Upper lobe of right lung (tissue), 1 donor: ENCODE data around the gene CCDC30. TPM values are rescaled to one million over a fixed set of nuclear protein-coding genes. Genes with fewer than 3 reads are reported as not detected.

Experiments
- ATAC-seq: fragments of 200-7000 bp; cut with Tn5 transposase; one replicate; pipeline ENCODE4 v1.9.1; 2020; ENCODE audit warnings: mild to moderate bottlenecking, moderate library complexity
- DNase-seq: peaks from one replicate; pipeline ENCODE4 v3.0.0-alpha.2; 2020
- H3K27ac ChIP-seq: fragments of 200-600 bp; one replicate; pipeline ENCODE4 v1.8.0; 2022
- H3K27me3 ChIP-seq: fragments of 200-600 bp; one replicate; pipeline ENCODE4 v1.8.0; 2022; ENCODE audit warnings: mild to moderate bottlenecking
- H3K36me3 ChIP-seq: fragments of 200-600 bp; one replicate; pipeline ENCODE4 v1.8.0; 2022
- H3K4me1 ChIP-seq: fragments of 200-600 bp; one replicate; pipeline ENCODE4 v1.8.0; 2022
- H3K4me3 ChIP-seq: fragments of 200-600 bp; one replicate; pipeline ENCODE4 v1.8.0; 2022; ENCODE audit warnings: mild to moderate bottlenecking
- H3K9me3 ChIP-seq: fragments of 200-600 bp; one replicate; pipeline ENCODE4 v1.8.0; 2022
- intact Hi-C: fragments of 100-400 bp; cut with DNase I; formaldehyde crosslinking; loops from one replicate; pipeline ENCODE4 v1.11.0; 2022
- total RNA-seq: library from RNA; stranded (reverse); fragmentation: NEBNext Ultra II Directional; extraction: Animal tissue kit (Norgen Biotek cat#: 25700); gene quantifications from one replicate; pipeline ENCODE4 v1.2.1, GENCODE V29; 2021
- TF ChIP-seq, protein P1 (sequence below): fragments of 200-600 bp; IDR thresholded peaks from one replicate; pipeline ENCODE4 v1.8.0; 2022; ENCODE audit warnings: antibody characterized with exemption
- donor health status: DM: no; HTN: yes; CAD: no; lungs with severe emphysema.

The CCDC30 gene
- total RNA-seq, 1 donor from 2014 or later, result 5.0 TPM

DNA sequence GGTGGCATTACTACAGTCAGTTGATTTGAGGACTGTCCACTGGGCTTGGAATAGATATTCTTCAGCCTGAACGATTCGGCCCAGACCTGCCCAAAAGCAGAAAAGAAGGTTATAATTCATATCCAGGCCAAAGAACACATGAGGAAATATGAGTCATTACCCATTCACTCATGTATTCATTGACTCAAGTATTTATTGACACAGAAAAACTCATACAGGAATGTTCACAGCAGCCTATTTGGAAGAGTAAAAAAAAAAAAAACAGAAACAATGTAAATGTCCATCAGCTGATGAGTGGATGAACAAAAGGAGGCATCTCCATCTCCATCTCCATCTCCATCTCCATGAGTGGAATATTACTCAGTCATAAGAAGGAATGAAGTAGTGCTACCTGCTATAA lies 23.1 kb upstream of the CCDC30 start:
- intact Hi-C loops, result no loop called here
- Histone ChIP-seq H3K36me3 (no peaks in the 10 kb centered on the region), H3K4me3 (no peak overlapping the region), H3K27ac (no peak overlapping the region), H3K9me3 (no peaks in the 10 kb centered on the region), H3K4me1 (no peaks in the 10 kb centered on the region), H3K27me3 (no peaks in the 10 kb centered on the region)
- ATAC-seq (peak; percentile 64), DNase-seq (no peak)
- TF ChIP-seq, protein P1, sequence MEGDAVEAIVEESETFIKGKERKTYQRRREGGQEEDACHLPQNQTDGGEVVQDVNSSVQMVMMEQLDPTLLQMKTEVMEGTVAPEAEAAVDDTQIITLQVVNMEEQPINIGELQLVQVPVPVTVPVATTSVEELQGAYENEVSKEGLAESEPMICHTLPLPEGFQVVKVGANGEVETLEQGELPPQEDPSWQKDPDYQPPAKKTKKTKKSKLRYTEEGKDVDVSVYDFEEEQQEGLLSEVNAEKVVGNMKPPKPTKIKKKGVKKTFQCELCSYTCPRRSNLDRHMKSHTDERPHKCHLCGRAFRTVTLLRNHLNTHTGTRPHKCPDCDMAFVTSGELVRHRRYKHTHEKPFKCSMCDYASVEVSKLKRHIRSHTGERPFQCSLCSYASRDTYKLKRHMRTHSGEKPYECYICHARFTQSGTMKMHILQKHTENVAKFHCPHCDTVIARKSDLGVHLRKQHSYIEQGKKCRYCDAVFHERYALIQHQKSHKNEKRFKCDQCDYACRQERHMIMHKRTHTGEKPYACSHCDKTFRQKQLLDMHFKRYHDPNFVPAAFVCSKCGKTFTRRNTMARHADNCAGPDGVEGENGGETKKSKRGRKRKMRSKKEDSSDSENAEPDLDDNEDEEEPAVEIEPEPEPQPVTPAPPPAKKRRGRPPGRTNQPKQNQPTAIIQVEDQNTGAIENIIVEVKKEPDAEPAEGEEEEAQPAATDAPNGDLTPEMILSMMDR, result no peak

DNA sequence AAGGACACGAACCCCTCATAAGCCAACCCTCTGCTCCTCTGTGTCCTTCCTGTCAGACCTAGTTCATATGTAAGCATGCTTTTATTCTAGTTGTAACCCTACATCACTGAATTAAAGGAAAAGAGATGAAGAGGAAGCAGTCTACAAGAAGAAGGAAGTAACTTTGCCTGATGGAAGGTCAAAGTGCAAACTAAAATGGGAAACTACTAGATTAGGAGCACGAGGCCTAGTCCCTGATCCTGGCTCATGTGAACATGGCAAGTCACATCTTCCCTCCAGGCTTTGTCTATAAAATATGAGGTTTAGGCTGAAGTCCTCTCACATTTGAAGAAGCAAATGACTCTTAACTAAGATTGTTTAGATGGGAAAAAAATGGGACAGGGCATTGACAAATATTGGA lies 20.4 kb upstream of the CCDC30 start:
- peak; percentile 58 for ATAC-seq
- no peak overlapping the region for H3K4me3 ChIP-seq
- H3K36me3 ChIP-seq, result no peaks in the 10 kb centered on the region
- no peak overlapping the region for H3K27ac ChIP-seq
- TF ChIP-seq, protein P1, result no peak
- intact Hi-C loops, result no loop called here
- H3K27me3 ChIP-seq, result no peaks in the 10 kb centered on the region
- no peaks in the 10 kb centered on the region for H3K9me3 ChIP-seq
- DNase-seq, result no peak
- no peaks in the 10 kb centered on the region for H3K4me1 ChIP-seq

DNA sequence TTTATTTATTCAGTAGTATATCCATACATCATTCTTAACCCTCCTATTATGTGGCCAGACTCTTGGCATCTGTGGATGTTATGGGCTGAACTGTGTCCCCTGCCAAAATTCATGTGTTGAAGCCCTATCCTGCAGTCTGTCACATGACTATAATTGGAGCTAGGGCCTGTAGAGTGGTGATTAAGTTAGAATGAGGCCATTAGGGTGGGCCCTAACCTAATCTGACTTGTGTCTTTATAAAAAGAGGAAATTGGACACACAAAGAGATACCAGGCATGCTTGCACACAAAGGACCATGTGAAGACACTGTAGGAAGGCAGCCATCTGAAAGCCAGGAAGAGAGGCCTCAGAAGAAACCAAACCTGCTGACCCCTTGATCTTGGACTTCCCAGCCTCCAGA lies 13.8 kb upstream of the CCDC30 start:
- intact Hi-C loops, result no loop called here
- Histone ChIP-seq H3K27ac (no peak overlapping the region), H3K27me3 (no peaks in the 10 kb centered on the region), H3K36me3 (no peaks in the 10 kb centered on the region), H3K4me1 (no peaks in the 10 kb centered on the region), H3K4me3 (no peak overlapping the region), H3K9me3 (no peaks in the 10 kb centered on the region)
- no peak for DNase-seq
- TF ChIP-seq, protein P1, result no peak
- ATAC-seq, result no peak

DNA sequence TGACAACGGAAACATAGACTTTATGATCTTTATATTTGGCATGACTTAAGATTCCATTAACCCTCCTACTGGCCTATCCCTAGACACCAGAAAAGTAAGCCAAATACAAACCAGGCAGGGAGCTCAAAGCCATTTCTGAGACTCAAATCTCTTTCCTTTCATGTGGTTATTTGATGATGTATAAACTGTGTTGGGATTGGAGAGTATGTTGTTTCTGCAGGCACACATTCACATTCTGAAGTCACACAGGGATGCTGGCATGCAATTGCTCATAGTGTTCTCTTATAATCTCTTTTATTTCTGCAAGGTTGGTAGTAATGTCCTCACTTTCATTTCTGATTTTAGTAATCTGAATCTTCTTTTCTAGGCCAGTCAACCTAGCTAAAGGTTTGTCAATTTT lies 13.0 kb upstream of the CCDC30 start:
- Histone ChIP-seq H3K4me3 (no peak overlapping the region), H3K4me1 (no peaks in the 10 kb centered on the region), H3K36me3 (no peaks in the 10 kb centered on the region), H3K27me3 (no peaks in the 10 kb centered on the region), H3K27ac (no peak overlapping the region), H3K9me3 (no peaks in the 10 kb centered on the region)
- intact Hi-C loops, result no loop called here
- ATAC-seq, result no peak
- TF ChIP-seq, protein P1, result no peak
- DNase-seq, result no peak

DNA sequence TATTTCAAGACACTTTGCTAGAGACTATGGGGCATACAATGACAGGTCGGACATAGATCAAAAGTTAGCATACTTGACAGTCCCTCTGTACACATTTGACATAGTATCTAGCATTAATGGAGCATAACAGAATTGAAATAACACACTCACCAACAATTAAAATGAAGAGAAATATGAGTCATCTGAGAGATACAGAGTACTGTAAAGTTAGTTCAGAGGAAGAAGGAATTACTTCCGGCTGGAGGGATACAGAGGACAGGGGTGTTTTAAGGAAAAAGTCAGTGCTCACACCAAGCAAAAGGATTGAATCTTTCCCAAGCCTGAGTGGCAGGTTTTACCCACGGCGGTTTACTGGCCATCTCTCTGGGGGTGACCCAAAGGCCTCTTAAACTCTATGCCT lies 9.7 kb upstream of the CCDC30 start:
- DNase-seq, result no peak
- no peak overlapping the region for H3K4me3 ChIP-seq
- peaks cover 6% of the 10 kb centered on the region for H3K36me3 ChIP-seq
- no peaks in the 10 kb centered on the region for H3K27me3 ChIP-seq
- H3K9me3 ChIP-seq, result no peaks in the 10 kb centered on the region
- H3K27ac ChIP-seq, result no peak overlapping the region
- intact Hi-C loops, result no loop called here
- no peak for ATAC-seq
- peaks cover 8% of the 10 kb centered on the region for H3K4me1 ChIP-seq
- TF ChIP-seq, protein P1, result no peak

DNA sequence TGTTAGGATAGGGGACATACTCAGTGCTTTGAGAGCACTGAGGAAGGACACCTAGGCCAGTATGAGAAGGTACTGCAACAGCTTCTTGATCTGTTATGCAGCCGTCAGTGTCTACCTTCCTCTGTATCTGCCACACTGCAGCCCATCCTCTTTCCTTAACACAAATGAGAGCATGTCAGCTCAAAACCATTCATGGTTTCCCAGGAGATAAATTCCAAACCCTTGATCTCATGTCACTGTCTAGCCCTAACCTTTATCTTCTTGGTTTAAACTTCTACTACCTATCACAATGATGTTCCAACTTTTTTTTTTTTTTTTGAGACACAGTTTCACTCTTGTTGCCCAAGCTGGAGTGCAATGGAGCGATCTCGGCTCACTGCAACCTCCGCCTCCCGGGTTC lies 8.7 kb upstream of the CCDC30 start:
- intact Hi-C loops, result no loop called here
- no peak for ATAC-seq
- no peaks in the 10 kb centered on the region for H3K27me3 ChIP-seq
- no peak overlapping the region for H3K27ac ChIP-seq
- no peak overlapping the region for H3K4me3 ChIP-seq
- DNase-seq, result no peak
- TF ChIP-seq, protein P1, result no peak
- H3K9me3 ChIP-seq, result no peaks in the 10 kb centered on the region
- H3K36me3 ChIP-seq, result peaks cover 15% of the 10 kb centered on the region
- peaks cover 8% of the 10 kb centered on the region for H3K4me1 ChIP-seq
